ENCODE results near the gene NCR3LG1.
"Not testable (repeated sequence)": the region's sequence is repeated elsewhere in the genome, so short reads cannot be mapped to it uniquely, and the experiment has no call there.

The NCR3LG1 gene

GRCh38 chr11:17421781-17422180, 70.2 kb downstream of the NCR3LG1 start:
- intact Hi-C loops (cut with DNase I; ENCODE audit: low total_unique reads) = no loop called here
- Histone ChIP-seq H3K4me3 (no peak overlapping the region), H3K36me3 (no peaks in the 10 kb centered on the region), H3K4me1 (peaks cover 0 to 14% (median 1%) of the 10 kb centered on the region in 4 donors), H3K9me3 (no peaks in the 10 kb centered on the region), H3K27me3 (peaks cover 0 to 18% of the 10 kb centered on the region in 2 donors), H3K27ac (no peak overlapping the region)
- no peak for TF ChIP-seq CTCF (IDR thresholded peaks at IDR 0.05)
- no peak for DNase-seq

GRCh38 chr11:17423533-17424310, 72.1 kb downstream of the NCR3LG1 start:
- Histone ChIP-seq H3K9me3 (no peaks in the 10 kb centered on the region), H3K27me3 (peaks cover 0 to 5% of the 10 kb centered on the region in 2 donors), H3K36me3 (no peaks in the 10 kb centered on the region), H3K4me1 (peaks cover 0 to 14% (median 1%) of the 10 kb centered on the region in 4 donors), H3K4me3 (no peak overlapping the region), H3K27ac (no peak overlapping the region)
- no peak for DNase-seq
- intact Hi-C loops (cut with DNase I; ENCODE audit: low total_unique reads) = no loop called here
- no peak for TF ChIP-seq CTCF (IDR thresholded peaks at IDR 0.05)

GRCh38 chr11:17426233-17426632, 74.6 kb downstream of the NCR3LG1 start:
- H3K27ac ChIP-seq; DNase-seq; H3K4me3 ChIP-seq; H3K27me3 ChIP-seq; intact Hi-C loops (cut with DNase I; ENCODE audit: low total_unique reads); H3K36me3 ChIP-seq; H3K9me3 ChIP-seq: not testable (repeated sequence)
- peaks cover 0 to 18% (median 10%) of the 10 kb centered on the region in 4 donors for H3K4me1 ChIP-seq

All from tibial artery (tissue), 4 donors.